IPS-18a (cell line): ENCODE measurements around the gene AKAP13.

Experiments used
- H3K27ac ChIP-seq: one replicate; pipeline ENCODE4 v1.5.1; 2013; ENCODE audit warnings: low read length
- H3K27me3 ChIP-seq: one replicate; pipeline ENCODE4 v1.6.1; 2013; ENCODE audit warnings: mild to moderate bottlenecking, low read length; ENCODE audit not compliant: control insufficient read depth, insufficient read depth
- H3K36me3 ChIP-seq: one replicate; pipeline ENCODE4 v1.6.1; 2013; ENCODE audit warnings: low read depth, low read length; ENCODE audit not compliant: control insufficient read depth
- H3K4me1 ChIP-seq: one replicate; pipeline ENCODE4 v1.6.1; 2013; ENCODE audit warnings: low read depth, low read length; ENCODE audit not compliant: control insufficient read depth
- H3K4me3 ChIP-seq: one replicate; pipeline ENCODE4 v1.5.1; 2013; ENCODE audit warnings: low read length
- H3K9ac ChIP-seq: one replicate; pipeline ENCODE4 v1.6.1; 2013; ENCODE audit warnings: mild to moderate bottlenecking, low read length, moderate library complexity
- H3K9me3 ChIP-seq: one replicate; pipeline ENCODE4 v1.6.1; 2013; ENCODE audit warnings: low read depth, low read length; ENCODE audit not compliant: control insufficient read depth

The AKAP13 gene

DNA sequence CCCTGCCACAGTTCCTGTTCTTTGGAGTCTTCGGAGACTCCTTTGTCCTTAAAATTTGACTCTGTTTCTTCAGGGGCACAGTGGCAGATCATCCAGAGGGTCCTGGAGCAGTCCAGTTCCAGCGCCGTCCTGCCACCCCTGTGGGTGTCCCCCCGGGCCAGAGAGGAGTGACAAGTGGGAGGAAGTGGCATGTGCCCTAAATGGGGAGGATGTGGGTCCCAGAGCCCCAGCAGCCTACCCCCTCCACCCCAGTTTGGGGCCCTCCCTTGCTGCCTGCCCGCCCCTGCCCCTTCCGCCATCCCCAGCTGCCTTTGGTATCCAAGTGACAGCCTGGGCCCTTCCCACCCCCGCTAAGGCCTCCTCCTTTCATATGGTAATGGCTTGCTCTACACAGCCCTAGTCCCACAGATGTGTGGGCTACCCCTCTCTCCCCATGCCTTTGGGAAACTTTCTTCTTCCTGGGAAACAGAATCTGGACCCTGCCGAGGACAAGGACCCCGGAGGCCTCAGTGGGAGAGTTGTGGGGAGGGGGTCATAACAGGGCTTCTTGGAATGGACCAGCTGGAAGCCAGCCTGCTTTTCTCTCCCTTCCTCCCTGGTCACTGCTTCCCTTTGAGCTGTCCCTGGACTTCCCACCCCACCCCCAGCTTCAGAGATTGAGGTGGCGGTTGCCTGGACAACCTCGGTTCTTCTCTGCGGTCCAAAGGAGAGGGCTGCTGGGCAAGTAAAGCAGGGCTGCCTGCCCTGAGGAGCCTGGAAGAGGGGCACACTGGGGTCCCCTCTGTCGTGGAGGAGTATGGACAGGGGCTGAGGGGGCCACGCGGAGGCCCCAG, 371.1 kb downstream of the AKAP13 start:
- Histone ChIP-seq H3K4me3 (peak overlapping the region; percentile 49), H3K9ac (peak overlapping the region; percentile 26), H3K36me3 (peaks cover 5% of the 10 kb centered on the region), H3K4me1 (peaks cover 38% of the 10 kb centered on the region), H3K9me3 (no peaks in the 10 kb centered on the region), H3K27ac (peak overlapping the region; percentile 59), H3K27me3 (no peaks in the 10 kb centered on the region)

DNA sequence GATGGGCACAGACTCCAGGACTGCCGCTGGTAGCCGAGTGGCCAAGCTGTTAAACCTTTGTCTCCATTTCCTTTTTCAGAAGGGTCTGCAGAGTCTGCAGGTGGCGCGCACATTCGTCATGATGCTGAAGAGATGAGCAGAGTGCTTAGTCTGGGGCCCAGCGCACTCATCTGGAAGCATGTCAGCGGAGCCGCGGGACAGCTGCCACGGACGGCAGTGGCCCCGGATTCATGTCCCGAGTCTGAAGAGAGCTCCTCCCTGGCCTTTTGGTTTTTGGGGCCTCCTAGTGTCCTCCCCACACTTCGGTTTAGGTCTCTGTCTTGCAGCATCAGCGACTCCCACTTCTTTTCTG, 371.7 kb downstream of the AKAP13 start:
- peak overlapping the region; percentile 49 for H3K4me3 ChIP-seq
- peaks cover 3% of the 10 kb centered on the region for H3K36me3 ChIP-seq
- H3K9me3 ChIP-seq = no peaks in the 10 kb centered on the region
- peaks cover 38% of the 10 kb centered on the region for H3K4me1 ChIP-seq
- peak overlapping the region; percentile 56 for H3K27ac ChIP-seq
- H3K9ac ChIP-seq = peak overlapping the region; percentile 15
- H3K27me3 ChIP-seq = no peaks in the 10 kb centered on the region

DNA sequence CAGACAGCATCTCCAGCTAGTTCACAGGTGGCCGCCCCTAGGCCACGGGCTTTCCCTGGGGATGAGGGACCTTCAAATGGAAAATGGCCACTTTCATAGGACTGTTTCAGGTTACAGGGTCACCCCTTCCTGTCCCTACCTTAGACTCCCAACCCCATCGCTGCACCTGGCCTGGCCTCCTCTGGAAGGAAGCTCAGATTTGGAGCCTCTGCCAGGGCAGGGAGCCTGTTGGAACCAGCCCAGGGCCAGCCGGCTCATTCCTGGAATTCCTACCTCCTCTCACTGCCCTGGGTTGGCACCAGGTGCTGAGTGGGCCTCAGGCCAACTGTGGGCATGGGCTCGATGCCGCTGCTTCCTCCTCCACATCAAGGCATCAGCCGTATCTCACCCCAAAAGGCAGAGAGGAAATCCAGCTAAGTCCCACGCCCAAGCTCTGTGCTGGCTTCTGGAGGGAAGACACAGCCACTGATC, 372.1 kb downstream of the AKAP13 start:
- Histone ChIP-seq H3K4me3 (peak overlapping the region; percentile 5), H3K27me3 (no peaks in the 10 kb centered on the region), H3K4me1 (peaks cover 38% of the 10 kb centered on the region), H3K9ac (no peak overlapping the region), H3K9me3 (no peaks in the 10 kb centered on the region), H3K27ac (no peak overlapping the region), H3K36me3 (peaks cover 3% of the 10 kb centered on the region)

DNA sequence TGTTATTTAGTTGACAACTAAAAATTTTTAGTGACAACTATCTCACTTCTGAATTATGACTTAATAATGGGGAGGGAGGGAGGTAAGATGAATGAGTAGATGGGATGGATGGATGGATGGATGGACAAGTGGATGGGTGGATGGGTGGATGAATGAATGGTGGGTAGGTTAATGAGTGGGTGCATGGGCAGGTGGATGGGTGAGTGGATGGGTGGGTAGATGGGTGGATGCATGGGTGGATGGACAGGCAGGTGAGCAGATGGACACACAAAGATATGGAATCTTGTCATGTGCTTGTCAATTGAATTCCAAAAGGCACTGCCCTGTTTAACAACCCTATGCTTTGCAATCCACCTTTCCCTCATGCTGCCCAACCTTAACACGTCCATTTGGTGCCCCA, 372.9 kb downstream of the AKAP13 start:
- Histone ChIP-seq H3K27me3 (no peaks in the 10 kb centered on the region), H3K4me1 (peaks cover 36% of the 10 kb centered on the region), H3K4me3 (no peak overlapping the region), H3K9ac (no peak overlapping the region), H3K36me3 (peaks cover 1% of the 10 kb centered on the region), H3K27ac (no peak overlapping the region), H3K9me3 (no peaks in the 10 kb centered on the region)

DNA sequence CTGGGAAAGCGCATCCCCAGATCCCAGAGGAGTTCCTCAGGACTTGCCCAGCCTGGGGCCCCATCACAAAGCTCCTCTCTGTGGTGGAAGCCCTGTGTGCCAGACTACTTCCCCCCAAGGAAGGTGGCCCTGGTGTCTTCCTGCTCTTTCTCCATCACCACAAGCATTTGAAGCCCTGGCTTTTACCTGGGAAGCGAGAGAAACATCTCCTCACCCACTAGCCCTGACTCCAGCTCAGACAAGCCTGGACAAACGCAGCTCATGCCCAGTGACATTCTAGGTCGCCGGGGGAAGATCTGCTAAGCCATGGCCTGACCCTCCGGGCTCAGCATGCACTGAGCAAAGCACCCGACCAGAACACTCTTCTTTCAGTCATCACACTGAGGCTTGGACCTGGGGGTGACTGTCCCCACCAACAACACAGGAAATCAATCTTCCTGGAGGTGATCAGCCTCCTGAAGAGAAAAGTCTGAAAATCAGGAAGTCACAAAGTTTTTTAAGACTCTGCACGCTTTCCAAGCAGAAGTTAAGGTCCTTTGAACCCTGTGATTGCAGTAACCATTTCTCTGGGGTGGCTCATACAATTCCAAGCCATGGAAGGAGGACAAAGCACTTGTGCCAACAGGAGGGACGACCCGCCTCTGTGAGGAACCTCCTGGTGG, 373.5 kb downstream of the AKAP13 start:
- H3K9ac ChIP-seq = no peak overlapping the region
- H3K4me3 ChIP-seq = no peak overlapping the region
- peaks cover 6% of the 10 kb centered on the region for H3K36me3 ChIP-seq
- no peaks in the 10 kb centered on the region for H3K27me3 ChIP-seq
- peaks cover 32% of the 10 kb centered on the region for H3K4me1 ChIP-seq
- H3K27ac ChIP-seq = no peak overlapping the region
- no peaks in the 10 kb centered on the region for H3K9me3 ChIP-seq

DNA sequence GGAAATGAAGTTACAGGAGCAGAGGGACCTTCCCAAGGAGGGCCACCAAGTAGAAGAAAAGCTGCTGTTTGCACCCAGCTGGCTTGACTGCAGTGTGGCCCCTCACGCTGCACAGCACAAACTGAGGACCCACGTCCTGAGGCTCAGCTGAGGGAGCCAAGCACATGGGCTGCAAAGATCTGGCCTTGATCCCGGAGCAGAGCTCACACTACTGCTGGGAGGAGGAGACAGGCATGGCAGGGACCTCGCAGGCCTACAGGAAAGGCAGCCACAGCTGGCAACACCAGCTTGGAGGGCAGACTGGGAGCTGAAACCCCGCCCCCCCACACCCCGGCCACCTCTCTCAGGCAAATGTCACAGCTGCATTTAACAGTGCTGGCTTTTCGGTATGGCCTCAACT, 374.6 kb downstream of the AKAP13 start:
- Histone ChIP-seq H3K9me3 (no peaks in the 10 kb centered on the region), H3K9ac (no peak overlapping the region), H3K4me1 (peaks cover 27% of the 10 kb centered on the region), H3K4me3 (no peak overlapping the region), H3K36me3 (peaks cover 9% of the 10 kb centered on the region), H3K27me3 (no peaks in the 10 kb centered on the region), H3K27ac (no peak overlapping the region)

DNA sequence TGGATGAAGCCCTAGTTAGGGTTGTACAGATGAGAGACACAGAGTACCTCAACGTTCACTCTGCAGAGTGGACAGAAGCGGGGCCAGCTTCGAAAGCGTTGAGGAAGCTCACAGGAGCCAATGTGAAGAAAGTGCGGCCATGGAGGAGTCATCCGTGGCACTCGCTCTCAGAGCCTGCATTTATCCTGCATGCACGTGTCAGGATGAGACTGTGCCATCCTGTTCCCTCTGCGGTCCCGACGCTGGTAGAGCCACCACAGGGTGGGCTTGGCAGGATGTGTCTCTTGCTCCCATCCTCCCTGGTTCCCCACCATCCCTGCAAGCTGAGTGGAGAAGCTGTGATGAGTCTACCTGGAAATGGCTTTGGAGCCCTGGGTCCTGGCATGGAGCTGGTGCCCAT, 375.1 kb downstream of the AKAP13 start:
- no peak overlapping the region for H3K9ac ChIP-seq
- no peak overlapping the region for H3K4me3 ChIP-seq
- no peaks in the 10 kb centered on the region for H3K27me3 ChIP-seq
- no peaks in the 10 kb centered on the region for H3K9me3 ChIP-seq
- no peak overlapping the region for H3K27ac ChIP-seq
- H3K4me1 ChIP-seq = peaks cover 23% of the 10 kb centered on the region
- H3K36me3 ChIP-seq = peaks cover 12% of the 10 kb centered on the region

DNA sequence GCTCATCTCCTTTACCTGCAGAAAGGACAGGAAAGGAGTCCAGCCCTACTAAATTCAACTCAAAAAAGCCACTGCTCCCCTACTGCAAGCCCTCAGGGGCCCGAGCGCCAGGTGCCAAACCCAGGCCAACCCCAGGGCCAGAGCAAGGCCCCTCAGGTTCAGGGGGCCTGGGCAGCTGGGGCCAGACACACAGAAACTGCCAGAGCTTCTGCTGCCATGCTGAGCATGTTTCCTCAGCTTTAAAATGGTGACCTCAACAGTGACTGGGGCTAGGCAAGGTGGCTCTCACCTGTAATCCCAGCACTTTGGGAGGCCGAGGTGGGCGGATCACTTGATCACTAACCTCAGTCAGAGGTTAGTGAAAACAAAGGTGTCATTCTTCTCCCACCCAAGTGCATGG, 375.5 kb downstream of the AKAP13 start:
- H3K9ac ChIP-seq = no peak overlapping the region
- peaks cover 15% of the 10 kb centered on the region for H3K36me3 ChIP-seq
- no peak overlapping the region for H3K27ac ChIP-seq
- H3K4me3 ChIP-seq = no peak overlapping the region
- H3K27me3 ChIP-seq = no peaks in the 10 kb centered on the region
- peaks cover 18% of the 10 kb centered on the region for H3K4me1 ChIP-seq
- H3K9me3 ChIP-seq = no peaks in the 10 kb centered on the region

DNA sequence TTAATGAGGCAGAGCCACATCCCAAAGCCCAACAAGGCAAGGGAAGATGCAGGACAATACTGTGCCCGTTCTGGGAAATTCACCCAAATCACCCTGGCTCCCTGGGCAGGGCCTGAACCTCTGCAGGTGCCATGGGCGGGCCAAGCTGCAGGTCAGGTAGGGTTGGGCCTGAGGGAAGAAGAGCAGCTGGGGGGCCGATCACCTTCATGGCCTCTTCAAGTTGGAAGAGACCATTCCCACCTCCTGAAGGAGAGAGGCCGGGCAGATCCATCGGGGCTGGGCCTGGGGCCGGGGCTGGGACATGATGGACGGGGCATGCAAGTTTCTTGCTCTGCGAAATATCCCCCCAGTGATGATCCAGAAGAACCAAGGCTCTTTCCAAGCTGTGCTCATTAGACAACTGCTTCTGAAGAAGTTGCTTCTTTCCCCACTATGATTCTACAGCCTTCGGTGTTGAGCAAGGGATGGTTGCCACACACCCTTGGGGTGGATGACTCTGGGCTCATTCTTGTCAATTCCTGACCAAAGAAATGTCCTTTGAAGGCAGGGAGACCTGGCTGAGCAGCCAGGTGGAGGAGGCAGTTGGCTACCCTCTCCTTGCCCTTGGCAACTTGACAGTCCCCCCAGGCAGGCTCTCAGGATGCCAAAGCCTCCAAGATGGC, 376.1 kb downstream of the AKAP13 start:
- Histone ChIP-seq H3K9ac (no peak overlapping the region), H3K27ac (no peak overlapping the region)

DNA sequence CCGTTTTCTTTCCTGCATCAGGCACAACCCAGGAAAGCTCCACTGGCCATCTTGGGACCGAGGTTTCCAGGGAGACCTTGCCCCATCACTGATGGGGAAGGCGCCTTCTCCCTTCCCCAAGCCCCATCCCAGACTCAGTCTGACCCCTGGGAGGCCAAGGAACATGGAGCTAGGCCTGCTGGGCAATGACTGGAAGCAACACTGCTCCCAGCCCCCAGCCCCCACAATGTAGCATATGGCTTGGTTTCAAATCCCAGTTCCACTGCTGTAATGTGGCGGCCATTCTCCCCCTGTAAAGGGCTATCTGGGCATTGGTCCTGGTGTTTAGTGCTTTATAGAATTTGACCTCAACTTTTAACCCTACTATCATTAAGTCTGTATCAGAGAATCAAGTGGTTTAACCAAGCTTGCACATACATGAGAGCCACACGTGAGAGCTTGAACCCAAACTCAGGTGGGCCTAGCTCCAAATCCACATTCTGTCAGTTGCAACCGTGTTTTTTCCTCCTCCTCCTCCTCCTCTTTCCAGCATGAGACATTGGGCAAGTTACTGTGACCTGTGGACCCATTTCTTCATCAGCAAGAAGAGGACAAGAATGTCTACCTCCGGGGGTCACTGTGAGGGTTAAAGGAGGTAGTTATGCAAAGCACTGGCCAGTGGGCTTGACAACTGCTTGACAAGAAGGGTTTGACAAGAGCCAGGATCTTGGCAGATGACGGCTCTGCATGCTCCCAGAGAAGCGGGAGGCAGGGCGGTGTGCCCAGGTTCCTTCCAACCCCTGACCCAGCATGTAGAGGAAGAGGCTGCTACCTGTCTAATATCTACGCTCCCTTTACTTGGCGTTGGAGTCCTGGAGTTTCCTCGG, 376.9 kb downstream of the AKAP13 start:
- Histone ChIP-seq H3K27me3 (no peaks in the 10 kb centered on the region), H3K4me1 (peaks cover 7% of the 10 kb centered on the region), H3K4me3 (no peak overlapping the region), H3K36me3 (peaks cover 15% of the 10 kb centered on the region), H3K9ac (no peak overlapping the region), H3K9me3 (no peaks in the 10 kb centered on the region), H3K27ac (no peak overlapping the region)

More for the DNA sequence above, 376.1 kb downstream of the AKAP13 start:
- H3K4me1 ChIP-seq = peaks cover 15% of the 10 kb centered on the region
- no peaks in the 10 kb centered on the region for H3K9me3 ChIP-seq
- H3K4me3 ChIP-seq = no peak overlapping the region
- no peaks in the 10 kb centered on the region for H3K27me3 ChIP-seq
- H3K36me3 ChIP-seq = peaks cover 15% of the 10 kb centered on the region
